COLO668 (cell line): ENCODE measurements around the gene AMIGO1.

Experiments used
- DNase-seq: peaks from one replicate; lab custom pipeline; 2025; ENCODE audit not compliant: unreplicated experiment; lab: John Stamatoyannopoulos, UW

Gene AMIGO1

DNA sequence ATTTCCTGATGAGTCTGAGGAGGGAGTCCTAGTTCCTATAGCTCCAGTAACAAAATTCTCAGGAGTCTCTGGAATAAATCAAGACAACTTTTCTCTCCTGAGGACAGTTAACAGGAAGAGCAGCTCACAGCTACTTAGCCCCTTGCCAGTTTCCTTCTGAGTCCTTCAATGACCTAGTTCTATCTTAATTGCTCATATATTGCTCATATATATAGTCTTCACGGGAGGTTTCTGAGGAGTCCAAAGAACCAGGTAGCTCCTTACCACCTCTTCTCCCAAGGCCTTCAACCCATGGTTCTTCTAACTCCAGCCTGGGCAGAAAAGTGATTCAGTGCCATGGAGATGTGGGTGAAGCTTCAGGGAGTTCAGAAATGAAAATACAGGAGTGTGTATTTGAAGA lies 4.6 kb downstream of the AMIGO1 start:
- no peak for DNase-seq

DNA sequence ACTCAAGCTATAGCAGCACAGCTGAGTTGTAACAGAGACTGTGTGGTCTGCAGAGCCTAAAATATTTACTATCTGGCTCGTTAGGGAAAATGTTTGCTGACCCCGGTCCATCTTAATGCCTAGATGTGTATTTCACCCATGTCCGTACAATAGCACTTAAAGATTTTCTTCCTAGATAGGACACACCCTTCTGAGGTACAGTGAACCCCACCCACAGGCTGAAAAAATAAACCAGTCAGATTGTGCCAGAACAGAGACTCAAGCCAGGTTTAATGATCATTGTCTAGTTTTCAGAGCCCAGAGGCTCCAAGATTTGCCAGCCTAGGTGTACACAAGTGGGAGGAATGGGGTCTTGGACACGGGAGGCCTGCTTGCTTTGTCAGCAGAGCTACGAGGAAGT lies 5.6 kb downstream of the AMIGO1 start:
- no peak for DNase-seq

DNA sequence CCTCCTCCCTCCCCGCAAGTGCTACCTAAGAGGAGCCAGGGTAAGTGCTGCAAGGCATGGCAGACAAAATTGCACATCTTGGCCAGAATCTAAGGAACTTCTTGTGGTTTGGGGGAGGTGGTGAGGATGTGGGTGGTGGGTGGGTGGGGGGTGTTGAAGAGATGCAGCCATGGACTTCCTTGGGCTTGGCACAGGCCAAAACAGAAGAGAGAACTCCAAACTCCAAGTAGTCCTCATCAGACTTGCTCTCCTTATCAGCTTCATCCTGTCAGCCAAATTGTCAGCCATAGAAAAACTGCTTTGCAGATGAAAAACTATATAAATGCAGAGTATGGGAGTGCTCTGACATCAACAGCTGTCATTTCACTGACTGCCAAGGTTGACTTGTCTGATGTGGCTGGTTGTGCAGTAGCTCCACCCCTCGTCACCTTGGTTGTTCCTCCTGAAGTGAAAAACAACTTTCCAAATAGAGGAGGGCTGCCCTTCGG lies 7.1 kb downstream of the AMIGO1 start:
- DNase-seq, result no peak

DNA sequence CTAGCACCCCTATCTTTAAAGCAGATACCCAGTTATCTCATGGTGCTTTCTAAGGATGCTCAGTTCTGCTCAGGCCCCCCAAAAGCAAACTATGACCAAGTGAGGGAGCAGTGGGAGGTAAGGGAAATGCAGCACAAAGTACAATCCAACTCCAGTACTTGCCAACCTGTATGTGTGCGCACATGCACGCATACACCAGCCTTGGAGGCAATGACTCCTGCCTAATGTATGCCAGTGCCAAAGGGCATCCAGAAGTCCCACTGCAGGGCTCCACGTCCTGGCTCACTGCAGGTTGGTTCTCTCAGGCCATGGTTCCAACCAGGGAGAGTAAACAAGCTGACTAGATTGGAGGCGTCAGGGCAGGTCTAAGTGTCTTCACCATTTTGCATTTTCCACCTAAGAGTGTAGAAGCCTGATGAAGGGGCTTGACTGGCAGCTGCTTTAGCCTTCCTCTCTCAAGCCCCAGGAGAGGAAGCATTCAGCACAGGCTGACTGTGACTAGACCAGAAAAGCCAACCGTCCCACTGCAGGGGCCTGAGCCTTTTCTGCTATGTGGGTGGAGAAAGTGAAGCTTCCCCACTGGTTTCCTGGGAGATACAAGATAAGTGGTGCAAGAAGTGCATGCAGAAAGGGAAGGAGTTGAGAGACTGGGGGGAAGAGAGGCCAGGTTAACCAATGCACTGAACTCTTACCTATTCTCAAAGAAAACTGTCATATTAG lies 7.7 kb downstream of the AMIGO1 start:
- DNase-seq, result no peak

DNA sequence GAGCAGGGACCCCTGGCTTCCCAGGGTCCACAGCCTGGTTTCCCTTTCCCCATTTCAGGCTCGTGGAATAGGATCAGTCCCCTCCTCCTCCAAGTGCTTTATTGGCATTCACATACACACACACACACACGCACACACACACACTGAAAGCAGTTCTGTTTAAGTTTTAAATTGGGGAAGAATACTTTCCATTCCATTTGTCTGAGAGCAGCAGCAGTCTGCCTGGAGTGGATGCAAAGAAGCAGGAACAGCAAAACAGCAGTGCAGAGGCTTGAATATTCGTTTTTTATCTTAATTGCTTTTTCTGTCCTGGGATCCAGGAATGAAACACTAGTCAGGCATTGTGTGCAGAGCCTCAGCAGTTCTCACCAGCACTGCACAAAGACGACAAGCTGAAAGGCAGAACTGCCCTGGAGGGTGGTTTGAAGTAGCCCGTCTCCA lies 8.6 kb downstream of the AMIGO1 start:
- no peak for DNase-seq

DNA sequence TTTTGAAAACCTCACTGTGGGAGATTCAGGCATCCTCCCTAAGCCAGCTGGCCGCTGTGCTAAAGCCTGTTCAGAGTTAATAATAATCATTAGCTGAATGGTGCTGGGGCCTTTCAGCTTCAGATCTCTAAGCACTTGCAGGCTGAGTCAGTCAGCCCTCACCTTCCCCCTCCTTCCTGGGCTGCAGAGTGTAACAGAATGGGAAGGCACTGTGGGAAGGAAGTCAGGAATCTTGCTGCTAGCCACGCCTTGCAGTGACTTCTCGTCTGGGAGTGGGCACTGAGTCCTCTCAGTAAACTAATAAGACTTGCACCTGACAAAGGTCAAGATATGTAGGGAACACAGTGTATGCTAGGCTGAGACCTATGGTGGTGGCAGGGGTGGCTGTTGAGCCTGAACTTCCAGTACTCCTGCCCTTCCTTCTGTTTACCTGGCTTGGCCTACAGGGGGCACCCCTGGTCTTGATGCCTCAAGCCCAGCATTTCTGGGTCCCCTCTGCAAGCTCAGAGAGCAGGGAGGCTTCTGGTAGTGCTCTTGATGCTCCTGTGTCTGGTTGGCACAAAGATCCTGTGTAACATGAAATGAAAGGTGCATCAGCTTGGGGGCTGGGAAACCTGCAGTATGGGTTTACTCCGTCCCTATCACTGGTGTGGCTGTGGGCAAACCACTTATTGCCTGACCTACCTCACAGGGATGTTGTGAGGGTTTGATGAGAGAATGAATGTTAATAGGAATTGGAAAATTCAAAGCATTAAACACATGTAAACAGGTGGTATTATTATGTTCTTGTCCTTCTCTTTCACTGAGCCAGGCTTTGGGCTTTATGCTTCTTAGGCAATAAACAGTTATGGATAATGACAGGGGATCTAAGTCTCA lies 9.6 kb downstream of the AMIGO1 start:
- peak; percentile 56 for DNase-seq

DNA sequence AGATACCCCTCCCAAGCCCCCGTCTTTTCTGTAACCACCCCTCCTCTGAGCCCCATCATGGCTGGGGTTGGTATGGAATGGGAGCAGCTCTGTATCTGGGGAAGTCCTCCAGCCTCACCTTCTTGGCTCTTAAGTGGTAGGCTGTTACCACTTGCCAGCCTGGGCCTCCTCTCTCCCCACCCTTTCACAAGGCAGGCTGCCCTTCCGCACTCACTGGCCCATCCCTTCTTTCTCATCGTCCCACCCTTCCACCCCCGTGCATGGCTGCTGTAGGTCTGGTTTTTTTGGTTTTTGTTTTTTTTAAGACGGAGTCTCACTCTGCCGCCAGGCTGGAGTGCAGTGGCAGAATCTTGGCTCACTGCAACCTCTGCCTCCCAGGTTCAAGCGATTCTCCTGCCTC lies 10.4 kb downstream of the AMIGO1 start:
- no peak for DNase-seq

DNA sequence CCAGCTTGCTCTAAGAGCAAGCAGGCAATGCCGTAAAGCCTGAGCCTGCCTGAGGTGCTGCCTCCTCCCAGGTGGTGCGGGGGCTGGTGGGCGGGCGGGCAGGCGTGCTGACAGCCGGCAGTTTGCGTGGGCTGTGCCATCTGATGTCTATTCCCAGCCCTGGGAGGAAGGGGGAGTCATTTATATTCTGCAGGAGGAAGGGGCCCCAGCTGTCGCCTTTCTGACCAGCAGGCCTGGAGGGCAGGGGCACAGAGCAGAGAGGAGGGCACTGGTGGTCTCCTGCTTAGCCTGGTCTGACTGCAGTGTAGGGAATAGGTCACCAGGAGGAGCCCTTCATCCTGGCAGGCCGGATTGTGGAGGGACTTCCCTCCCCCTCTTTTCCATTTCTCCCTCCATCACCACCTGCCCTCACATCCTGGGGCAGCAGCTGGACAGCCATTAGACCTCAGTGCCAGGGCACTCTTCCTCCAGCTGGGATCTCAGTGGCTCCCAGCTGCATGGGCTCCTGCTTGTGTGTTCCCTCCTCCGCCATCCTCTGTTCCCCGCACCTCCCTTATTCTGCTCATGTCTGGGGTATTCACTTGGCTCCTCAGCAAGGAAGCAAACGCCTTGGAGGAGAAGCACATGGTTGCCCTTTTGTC lies 11.2 kb downstream of the AMIGO1 start:
- DNase-seq, result peak; percentile 63

DNA sequence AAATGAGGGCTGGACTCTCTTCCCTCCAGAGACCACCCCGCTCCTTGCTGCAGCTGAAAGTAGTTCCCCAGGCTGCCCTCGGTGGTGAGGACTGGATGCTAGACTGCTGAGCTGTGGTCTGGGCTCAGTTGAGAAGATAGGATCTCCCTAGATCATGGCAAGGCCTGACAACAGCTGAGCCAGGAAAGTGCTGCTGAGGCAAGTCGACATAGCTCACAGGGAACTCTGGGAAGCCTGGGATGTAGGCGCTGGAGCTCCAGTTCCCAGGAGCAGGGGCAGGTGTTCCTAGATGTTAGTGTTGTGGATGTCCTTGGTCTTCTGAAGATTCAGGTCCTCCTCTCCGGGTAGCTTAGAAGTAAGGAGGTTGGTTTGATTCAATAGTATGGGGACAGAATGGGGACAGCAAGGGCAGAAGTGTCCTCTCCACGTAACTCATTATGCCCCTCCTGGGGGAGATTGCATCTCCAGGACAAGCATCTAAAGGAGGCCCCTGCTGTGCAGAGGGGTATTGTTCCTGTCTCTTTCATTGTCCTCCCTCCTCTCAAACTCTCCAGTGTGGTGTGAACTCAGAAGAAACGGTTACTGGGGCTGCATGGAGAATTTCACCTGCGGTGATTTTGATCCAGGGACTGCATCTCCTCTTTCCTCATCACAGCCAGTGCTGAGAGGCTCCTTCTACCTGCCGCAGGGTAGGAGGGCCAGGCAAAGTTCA lies 11.9 kb downstream of the AMIGO1 start:
- no peak for DNase-seq

DNA sequence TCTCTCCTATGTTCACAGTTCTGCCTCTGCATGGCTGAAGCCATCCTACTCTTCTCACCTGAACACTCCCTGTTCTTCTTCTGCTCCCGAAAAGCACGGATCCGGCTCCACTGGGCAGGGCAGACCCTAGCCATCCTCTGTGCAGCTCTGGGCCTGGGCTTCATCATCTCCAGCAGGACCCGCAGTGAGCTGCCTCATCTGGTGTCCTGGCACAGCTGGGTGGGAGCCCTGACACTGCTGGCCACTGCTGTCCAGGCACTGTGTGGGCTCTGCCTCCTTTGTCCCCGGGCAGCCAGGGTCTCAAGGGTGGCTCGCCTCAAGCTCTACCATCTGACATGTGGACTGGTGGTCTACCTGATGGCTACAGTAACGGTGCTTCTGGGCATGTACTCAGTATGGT lies 13.8 kb downstream of the AMIGO1 start:
- no peak for DNase-seq

DNA sequence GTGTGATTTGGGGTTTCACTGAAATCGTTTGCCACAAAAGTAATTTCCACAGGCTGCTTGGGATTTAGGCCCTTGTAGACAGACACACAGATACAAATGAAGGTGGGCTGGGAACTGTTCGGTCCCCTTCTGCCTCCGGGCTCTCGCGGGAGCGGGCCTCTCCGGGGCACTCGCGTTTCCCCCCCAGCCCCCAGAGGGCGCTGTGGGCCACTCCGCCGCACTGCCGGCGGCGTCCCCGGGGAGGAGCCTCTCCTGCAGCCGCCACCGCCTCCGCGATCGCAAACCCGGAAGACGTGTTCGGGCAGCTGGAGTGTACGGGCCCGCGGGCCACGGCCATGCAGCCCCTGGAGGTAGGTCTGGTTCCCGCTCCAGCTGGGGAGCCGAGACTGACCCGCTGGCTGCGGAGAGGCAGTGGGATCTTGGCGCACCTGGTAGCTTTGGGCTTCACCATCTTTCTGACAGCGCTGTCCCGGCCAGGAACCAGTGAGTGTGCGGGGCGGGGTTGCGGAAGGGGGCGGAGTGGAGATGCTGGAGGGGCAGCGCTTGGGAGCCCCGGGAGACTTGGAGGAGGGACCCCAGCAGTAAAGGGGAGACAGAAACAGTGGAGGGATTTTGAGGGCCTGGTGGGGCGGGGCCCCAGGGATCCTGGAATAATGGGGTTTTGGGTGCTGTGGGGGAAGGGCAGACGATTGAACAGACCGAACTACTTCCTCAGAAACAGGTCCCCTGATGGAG lies 15.6 kb downstream of the AMIGO1 start, which contains the start of gene CYB561D1:
CYB561D1 (plus strand) TSS at position 290 of the 735 bp plus-strand sequence; CDS start at position 336, 46 bp downstream.
- peak; percentile 95 for DNase-seq

DNA sequence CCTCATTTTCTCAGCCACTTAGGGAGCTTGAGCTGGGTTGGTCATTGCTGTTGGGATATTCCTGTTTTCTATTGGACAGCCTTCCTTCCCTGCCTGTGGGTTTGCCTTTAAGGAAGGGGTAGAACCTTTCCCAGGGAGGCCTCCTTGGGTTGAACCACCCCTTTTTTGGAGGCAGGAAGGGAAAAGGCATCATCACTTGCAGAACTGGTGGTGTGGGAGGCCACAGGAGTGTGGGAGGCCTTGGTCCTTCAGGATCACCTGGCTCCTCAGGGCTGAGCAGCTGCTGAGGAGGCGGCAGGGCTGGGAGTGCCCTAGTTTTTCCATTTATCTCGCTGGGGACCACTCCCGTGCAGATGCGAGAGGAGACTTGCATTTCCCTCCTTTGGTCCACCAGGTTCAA lies 16.3 kb downstream of the AMIGO1 start:
- DNase-seq, result no peak

DNA sequence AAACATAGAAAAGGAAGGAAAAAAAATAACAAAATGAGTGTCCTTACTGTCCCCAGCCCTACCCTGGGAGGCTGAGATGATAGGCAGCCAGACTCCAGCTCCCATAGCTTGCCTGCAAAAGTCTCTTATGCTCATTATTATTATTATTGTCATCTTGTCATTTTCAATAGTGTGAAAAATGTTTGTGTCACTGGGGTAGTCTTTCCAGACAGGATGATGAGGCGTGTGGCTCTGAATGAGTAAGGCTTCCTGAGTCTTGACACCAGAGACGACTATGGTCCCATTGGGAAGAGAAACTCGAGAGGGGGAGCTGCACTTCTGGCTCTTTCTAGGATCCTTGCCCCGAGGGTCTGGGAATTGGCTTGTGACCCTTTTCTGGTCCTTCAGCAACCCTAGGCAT lies 16.7 kb downstream of the AMIGO1 start:
- DNase-seq, result no peak

DNA sequence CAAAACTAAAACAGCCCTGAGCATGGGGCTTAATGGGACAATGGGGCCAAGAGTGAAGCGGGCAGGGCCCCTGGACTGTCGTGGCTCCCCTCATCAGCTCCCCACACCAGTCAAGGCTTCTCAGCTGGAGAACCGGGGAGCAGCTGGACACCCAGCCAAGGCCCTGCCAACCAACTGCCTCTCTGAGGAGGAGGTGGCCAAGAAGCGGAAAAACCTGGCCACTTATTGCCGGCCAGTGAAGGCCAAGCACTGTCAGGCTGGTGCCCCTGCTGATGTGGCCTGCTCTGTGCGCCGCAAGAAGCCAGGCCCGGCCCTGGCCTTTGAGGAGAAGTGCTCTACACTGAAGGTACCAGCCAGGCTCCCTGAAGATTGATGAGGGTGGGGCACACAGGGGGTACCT lies 18.2 kb downstream of the AMIGO1 start:
- DNase-seq, result no peak

DNA sequence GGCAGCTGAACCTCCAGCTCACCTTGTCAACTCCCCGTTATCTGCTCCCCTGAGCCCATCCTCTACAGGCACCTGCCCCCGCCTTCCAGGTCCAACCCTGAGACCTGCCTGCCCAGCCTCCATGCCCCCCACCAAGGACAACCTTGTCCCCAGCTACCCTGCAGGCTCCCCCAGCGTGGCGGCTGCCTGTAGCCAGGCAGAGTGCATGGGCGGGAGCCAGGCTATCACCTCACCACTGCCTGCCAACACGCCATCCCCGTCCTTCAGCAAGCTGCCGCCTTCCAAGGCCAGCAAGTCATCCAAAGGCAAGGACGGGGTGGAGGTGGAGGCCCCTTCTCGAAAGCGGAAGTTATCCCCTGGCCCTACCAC lies 18.6 kb downstream of the AMIGO1 start:
- DNase-seq, result no peak

DNA sequence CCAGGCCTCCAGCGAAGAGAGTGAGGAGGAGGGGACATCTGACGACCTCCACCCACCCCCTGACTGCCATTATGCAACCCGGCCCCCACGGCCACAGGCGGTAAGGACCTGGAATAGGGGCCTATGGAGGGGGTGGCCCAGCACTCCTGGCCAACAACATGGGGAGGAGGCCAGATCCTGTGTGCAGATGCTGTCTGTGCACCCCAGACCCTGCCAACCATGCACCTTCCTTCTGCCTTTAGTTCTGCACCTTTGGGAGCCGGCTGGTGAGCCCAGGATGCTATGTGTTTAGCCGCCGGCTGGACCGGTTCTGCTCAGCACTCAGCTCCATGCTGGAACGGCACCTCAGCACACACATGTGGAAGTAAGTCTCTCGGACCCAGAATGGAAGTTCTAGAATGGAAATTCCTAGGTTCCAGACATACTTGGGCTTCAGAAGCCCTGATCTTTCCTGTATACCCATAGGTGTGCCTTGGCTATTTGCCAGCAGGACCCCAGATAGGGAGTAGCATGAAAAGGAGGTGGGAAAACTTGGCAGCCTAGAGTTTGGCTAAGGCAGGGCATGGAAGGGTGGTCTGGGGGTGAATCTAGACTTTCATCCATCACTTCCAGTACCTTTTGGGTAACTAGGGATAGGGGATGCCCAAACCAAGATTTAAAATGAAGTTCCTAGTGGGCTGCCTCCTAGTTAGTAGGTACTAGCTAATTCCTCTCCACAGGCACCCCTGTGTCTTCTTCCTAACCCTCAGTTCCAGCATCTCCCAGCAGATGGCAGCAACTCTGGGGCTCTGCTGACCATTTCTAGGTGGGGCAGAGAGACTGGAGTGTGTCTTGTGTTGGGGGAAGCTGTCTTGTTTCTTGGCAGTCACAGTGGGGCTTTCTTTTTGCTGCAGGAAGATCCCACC lies 19.2 kb downstream of the AMIGO1 start:
- peak; percentile 55 for DNase-seq

DNA sequence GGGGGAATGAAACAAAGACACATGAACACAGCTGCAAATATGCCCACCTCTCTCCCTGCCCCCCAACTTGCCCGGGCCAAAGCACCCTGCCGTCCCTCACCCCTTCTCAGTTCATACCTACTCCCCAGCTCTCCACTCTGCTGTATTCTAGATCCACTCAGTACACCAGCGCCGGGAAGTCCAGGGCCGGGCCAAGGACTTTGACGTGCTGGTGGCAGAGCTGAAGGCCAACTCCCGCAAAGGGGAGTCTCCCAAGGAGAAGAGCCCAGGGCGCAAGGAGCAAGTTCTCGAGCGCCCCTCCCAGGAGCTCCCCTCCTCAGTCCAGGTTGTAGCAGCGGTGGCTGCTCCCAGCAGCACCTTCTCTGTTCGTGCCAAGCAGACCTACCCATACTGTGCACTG lies 20.8 kb downstream of the AMIGO1 start:
- DNase-seq, result no peak

DNA sequence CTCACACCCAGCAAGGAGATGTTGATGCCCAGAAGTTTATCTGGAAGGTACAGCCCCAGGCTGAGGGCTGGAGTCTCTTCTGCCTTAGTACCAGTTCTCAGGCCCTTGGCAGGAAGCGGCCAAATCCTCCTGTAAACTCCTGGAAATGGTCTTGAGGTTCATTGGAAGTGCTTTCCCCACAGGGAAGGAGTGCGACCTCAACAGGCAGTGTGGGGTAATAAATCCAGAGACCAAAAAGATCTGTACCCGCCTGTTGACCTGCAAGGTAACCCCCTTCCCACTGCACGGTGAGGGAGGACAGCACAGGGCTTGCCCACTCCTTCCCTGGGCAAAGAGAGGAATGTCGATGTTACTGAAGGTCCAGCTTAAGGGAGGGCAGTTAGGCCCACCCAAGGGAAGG lies 21.3 kb downstream of the AMIGO1 start:
- DNase-seq, result no peak

DNA sequence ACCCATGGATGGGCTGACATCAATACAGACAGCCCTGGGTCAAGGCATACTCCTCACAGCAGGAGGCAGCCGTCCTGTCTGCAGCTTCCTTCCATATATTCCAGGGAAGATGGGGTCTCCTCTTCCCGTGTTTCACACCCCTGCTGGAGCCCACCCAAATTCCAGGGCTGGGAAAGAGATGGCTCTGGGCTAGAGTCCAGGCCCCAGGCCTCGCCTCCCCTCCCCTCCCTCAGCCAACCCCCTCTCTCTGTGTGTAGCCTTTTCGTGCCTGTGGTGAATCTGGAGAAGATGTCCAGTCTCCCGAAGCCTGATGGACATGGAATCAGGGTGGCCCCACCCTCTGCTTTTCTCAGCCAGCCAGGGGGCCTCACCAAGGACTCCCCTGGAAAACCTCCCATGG lies 22.3 kb downstream of the AMIGO1 start:
- DNase-seq, result no peak
